Activated naive CD4-positive, alpha-beta T cell treated with Interleukin-2 at 50 U/mL for 16 hours (primary cell): Measurements from ENCODE around the gene IGSF8.

Source experiments
- DNase-seq: peaks from one replicate; pipeline ENCODE4 v3.0.0-alpha.2; 2020

IGSF8 gene

GRCh38 chr1:160085686-160086455 is 12.5 kb downstream of the IGSF8 start:
- peak; percentile 78 for DNase-seq

GRCh38 chr1:160084771-160085321 is 13.6 kb downstream of the IGSF8 start:
- no peak for DNase-seq

GRCh38 chr1:160083968-160084770 is 14.2 kb downstream of the IGSF8 start:
- DNase-seq: peak; percentile 80

- no peak for DNase-seq
Measured at GRCh38 chr1:160082926-160083325, 15.5 kb downstream of the IGSF8 start.

- no peak for DNase-seq
Measured at GRCh38 chr1:160082487-160082886, 15.9 kb downstream of the IGSF8 start.

- DNase-seq: no peak
Measured at GRCh38 chr1:160081261-160081936, 17.0 kb downstream of the IGSF8 start, which contains the start of gene KCNJ9. Gene KCNJ9 (plus strand): TSS chr1:160081538. CDS start chr1:160084031, 2,493 bp downstream.

GRCh38 chr1:160080381-160081100 is 17.9 kb downstream of the IGSF8 start:
- no peak for DNase-seq

- no peak for DNase-seq
Measured at GRCh38 chr1:160079448-160079847, 19.0 kb downstream of the IGSF8 start.

- DNase-seq: peak; percentile 60
Measured at GRCh38 chr1:160078512-160079195, 19.8 kb downstream of the IGSF8 start.

- DNase-seq: no peak
Measured at GRCh38 chr1:160077486-160077885, 20.9 kb downstream of the IGSF8 start.

GRCh38 chr1:160076295-160076694 is 22.1 kb downstream of the IGSF8 start:
- DNase-seq: no peak

GRCh38 chr1:160075836-160076235 is 22.6 kb downstream of the IGSF8 start:
- no peak for DNase-seq

GRCh38 chr1:160074865-160075264 is 23.6 kb downstream of the IGSF8 start:
- DNase-seq: no peak

GRCh38 chr1:160071289-160071688 is 27.1 kb downstream of the IGSF8 start:
- DNase-seq: no peak

- DNase-seq: peak; percentile 54
Measured at GRCh38 chr1:160070243-160071163, 27.9 kb downstream of the IGSF8 start.

GRCh38 chr1:160069460-160070231 is 28.8 kb downstream of the IGSF8 start, which contains the start of gene KCNJ10:
Gene KCNJ10 (minus strand): TSS chr1:160070160. CDS start chr1:160042532, 27,628 bp downstream.
- DNase-seq: no peak

- DNase-seq: no peak
Measured at GRCh38 chr1:160068225-160068624, 30.2 kb downstream of the IGSF8 start.

- no peak for DNase-seq
Measured at GRCh38 chr1:160066829-160067745, 31.3 kb downstream of the IGSF8 start.

- DNase-seq: no peak
Measured at GRCh38 chr1:160064746-160065145, 33.7 kb downstream of the IGSF8 start.
